Left kidney (tissue), 2 donors: ENCODE results near the gene PLEKHG2. TPM values are rescaled to one million over a fixed set of nuclear protein-coding genes. Genes with fewer than 3 reads are reported as not detected.

Source experiments
- DNase-seq: peaks from one replicate; pipeline ENCODE4 v3.0.0-alpha.2; 2013
- polyA plus RNA-seq: library from polyadenylated mRNA; unstranded; fragments of 120-200 nt; gene quantifications from one replicate; pipeline ENCODE4 v1.2.1, GENCODE V29; 2013; ENCODE audit not compliant: insufficient read length

The PLEKHG2 gene
- polyA plus RNA-seq, 1 donor, result 118 TPM

DNA sequence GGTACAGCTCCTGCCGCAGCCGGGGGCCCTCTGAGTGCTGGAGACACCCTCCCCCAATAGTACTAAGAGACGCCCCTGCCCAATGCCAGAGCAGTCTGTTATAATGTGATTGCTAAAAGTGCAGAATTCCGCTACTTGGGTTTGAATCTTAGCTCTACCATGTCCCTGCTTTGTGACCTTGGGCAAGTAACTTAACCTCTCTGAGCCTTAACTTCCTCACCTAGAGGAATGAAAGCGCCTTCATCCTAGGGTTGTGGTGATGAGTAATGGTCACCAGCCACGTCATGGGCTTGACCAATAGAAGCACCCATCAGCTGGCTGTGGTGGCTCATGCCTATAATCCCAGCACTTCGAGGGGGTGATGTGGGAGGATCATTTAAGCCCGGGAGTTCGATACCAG lies 6.5 kb downstream of the PLEKHG2 start:
- DNase-seq, result no peak

DNA sequence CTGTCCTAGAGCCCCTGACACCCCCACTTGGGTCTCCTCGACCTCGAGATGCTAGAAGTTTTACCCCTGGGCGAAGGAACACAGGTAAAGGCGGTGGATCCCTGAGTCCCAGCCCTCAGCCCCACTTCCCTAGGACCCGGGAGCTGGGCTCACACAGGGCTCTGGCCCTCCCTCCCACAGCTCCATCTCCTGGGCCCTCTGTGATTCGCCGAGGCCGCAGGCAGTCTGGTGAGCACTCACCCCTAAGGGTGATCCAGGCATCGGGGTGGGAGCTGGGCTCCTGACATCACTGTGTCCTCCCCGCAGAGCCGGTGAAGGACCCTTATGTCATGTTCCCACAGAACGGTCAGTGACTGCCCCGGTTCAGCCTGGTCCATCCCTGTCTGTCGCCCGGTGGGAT lies 8.3 kb downstream of the PLEKHG2 start:
- no peak for DNase-seq

- no peak for DNase-seq
These were observed 9.6 kb downstream of the PLEKHG2 start for GRCh38 chr19:39422020-39422419.

DNA sequence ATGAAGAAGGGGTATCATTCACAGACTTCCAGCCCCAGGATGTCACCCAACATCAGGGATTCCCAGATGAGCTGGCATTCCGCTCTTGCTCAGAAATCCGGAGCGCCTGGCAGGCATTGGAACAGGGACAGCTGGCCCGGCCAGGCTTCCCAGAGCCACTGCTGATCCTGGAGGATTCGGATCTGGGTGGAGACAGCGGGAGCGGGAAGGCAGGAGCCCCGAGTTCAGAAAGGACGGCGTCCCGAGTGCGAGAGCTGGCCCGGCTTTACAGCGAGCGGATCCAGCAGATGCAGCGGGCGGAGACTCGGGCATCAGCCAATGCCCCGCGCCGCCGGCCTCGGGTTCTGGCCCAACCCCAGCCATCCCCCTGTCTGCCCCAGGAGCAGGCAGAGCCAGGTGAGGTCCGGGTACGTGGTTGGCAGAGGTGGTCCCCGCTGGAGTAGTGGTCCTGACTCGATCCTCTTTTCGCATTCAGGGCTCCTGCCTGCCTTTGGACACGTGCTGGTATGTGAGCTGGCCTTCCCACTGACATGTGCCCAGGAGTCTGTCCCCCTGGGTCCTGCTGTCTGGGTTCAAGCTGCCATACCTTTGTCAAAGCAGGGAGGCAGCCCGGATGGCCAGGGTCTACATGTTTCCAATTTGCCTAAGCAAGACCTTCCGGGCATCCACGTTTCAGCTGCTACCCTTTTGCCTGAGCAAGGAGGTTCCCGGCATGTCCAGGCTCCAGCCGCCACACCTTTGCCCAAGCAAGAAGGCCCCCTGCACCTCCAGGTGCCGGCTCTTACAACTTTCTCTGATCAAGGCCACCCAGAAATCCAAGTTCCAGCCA lies 11.0 kb downstream of the PLEKHG2 start:
- DNase-seq, result no peak

DNA sequence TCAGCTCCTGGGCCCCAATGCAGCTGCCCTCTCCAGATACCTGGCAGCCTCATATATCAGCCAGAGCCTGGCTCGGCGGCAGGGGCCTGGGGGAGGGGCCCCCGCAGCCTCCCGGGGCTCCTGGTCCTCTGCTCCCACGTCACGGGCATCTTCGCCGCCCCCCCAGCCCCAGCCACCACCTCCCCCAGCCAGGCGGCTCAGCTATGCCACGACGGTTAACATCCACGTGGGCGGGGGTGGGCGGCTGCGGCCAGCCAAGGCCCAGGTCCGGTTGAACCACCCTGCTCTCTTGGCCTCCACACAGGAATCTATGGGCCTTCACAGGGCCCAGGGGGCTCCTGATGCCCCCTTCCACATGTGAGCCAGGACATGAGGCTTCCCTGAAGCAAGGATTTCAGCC lies 12.5 kb downstream of the PLEKHG2 start:
- no peak for DNase-seq

- no peak for DNase-seq
These were observed 13.3 kb downstream of the PLEKHG2 start for GRCh38 chr19:39425744-39426143.

GRCh38 chr19:39426170-39426569 lies 13.7 kb downstream of the PLEKHG2 start:
- DNase-seq, result no peak

- DNase-seq, result no peak
These were observed 15.2 kb downstream of the PLEKHG2 start for GRCh38 chr19:39427707-39428106.

DNA sequence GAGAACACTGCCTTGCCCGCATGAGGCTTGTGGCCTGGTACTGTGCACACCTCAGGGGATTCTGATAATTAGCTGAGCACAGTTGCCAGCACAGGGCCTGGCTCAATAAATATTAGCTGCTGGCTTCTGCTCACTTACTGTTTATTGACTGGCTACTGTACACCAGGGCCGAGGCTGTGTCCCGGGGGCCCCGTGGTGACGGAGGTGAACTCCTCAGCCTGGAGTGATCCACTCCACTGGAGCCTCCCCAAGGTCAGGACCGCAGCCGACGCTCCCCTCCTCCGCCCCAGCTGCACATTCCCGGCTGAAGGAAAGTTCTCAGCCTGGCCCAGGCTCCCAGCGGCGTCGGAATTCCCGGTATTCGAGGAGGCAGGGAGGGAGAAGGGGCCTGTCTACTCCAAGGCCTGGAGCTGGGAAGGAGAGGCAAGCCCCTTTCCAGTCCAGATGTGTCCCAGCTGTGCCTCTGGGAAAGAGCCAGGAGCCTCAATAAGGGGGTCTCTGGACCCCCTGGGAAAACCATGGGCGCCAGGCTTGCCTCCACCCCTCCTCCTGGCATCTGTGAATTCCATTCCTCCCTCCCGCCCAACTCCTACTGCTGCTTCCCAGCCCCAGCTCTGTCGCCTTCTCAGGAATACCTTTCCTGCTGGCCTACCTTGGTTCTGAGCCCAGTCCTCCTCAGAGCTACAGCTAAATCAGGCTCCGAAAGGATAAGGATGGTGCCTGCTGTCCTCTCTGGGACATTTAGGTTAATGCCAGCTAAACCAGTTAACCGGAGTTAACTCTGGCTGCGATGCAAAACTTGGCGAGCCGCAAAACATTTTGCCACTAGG lies 16.0 kb downstream of the PLEKHG2 start:
- peak; percentile 87 for DNase-seq

DNA sequence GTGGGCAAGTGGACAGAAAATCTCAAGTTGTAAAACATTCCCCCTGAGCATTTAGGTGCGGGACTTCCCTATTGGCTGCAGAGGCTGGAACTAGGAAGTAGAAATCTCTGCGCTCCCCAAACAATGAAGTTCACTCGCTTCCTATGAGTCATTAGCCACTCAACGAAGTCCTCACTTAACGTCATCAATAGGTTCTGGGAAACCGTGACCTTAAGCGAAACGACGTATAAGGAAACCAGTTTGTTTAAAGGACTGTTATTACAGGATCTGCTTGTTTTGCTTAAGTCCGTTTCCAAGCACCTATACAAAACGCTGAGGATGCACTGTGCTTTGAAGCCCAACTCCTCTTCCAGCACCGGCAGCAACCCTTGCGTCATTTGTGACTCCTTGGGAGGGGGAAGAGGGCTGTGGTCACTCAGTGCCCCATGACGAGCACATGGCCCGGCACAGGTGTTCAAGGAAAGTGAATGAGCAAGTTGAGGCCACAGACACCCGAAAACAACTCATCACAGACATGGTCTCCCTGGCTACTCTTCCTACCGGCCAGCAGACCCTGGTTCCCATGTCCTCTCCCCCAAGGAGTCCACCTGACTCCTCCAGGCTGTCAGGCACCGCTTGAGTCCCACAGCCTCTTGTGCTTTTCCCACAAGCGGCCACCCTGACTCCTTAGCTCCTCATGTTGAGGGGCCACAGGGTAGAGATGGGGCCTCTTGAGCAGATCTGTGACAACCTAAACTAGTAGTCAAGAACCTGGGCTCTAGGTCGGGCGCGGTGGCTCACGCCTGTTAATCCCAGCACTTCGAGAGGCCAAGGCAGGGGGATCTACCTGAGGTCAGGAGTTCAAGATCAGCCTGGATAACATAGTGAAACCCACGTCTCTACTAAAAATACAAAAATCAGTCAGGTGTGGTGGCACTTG lies 18.5 kb downstream of the PLEKHG2 start:
- DNase-seq, result no peak

DNA sequence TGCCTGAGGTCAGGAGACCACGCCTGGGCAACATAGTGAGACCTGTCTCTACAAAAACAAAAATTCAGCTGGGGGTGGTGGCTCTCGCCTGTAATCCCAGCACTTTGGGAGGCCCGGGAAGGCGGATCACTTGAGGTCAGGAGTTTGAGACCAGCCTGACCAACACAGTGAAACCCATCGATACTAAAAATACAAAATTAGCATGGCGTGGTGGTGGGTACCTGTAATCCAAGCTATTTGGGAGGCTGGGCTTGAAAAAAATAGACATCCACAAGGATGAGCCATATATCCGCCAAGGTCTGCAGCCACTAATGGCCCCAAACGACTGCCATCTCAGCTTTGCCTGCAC lies 20.2 kb downstream of the PLEKHG2 start:
- DNase-seq, result no peak

DNA sequence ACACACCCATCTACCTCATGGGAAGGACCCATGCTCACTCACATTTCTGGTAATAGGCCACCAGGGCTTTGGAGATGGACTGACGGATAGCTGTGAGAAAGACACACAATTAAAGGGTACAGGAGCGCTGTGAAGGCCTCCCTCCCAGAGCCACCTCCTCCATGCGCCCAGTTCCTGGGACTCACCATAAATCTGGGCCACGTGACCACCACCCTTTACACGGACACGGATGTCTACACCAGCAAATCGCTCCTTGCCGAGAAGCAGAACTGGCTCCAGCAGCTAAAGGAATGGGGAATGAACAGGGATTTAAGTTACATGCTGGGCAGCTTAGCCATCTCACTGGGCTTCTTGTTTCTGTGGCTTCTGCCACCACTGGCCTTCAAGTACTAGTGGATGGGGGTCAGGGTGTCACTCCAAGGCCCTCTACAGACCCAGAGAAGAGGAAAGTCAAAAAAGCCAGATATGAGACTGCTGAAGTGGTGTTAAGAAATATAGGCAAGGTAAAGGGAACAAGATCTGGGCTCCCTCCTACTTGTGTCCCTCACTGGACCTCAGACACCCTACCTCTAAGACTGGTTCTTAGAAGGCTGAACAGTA lies 21.1 kb downstream of the PLEKHG2 start:
- no peak for DNase-seq

DNA sequence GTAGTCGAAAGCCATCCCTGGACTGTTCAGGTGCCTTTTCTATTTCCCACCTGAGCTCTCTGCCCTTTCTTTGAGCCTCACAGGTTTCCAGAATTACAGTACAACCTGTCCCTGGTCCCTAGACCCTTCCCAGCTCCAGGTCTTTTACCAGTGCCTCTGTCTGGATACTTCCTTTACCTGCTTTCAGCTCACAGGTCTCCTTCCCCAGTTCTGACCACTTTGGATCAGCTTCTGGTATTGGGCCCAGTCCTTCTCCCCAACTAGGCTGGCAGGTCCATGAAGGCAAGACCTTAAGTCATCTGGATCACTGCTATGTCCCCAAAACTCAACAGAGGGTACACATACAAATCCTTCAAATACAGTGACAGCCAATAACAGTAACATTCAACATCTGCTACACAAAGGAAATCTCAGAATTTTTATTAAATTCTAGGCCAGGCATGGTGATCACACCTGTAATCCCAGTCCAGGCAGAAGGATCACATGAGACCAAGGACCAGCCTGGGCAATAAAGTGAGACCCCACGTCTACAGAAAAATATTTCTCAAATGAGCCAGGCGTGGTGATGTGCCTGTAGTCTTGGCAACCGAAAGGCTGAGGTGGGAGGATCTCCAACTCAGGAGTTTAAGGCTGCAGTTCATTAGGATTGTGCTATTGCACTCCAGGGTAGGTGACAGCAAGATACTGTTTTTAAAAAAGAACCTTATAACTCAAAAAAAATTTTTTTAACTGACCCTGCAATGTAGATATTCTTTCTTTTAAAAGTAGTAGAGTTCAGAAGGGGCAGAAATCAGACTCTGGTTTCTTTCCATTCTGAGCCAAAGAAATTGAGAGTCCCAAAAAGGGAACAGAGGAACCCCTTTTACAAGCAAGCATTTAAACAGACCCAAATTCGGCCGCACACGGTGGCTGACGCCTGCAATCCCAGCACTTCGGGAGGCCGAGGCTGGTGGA lies 21.9 kb downstream of the PLEKHG2 start:
- DNase-seq, result no peak

DNA sequence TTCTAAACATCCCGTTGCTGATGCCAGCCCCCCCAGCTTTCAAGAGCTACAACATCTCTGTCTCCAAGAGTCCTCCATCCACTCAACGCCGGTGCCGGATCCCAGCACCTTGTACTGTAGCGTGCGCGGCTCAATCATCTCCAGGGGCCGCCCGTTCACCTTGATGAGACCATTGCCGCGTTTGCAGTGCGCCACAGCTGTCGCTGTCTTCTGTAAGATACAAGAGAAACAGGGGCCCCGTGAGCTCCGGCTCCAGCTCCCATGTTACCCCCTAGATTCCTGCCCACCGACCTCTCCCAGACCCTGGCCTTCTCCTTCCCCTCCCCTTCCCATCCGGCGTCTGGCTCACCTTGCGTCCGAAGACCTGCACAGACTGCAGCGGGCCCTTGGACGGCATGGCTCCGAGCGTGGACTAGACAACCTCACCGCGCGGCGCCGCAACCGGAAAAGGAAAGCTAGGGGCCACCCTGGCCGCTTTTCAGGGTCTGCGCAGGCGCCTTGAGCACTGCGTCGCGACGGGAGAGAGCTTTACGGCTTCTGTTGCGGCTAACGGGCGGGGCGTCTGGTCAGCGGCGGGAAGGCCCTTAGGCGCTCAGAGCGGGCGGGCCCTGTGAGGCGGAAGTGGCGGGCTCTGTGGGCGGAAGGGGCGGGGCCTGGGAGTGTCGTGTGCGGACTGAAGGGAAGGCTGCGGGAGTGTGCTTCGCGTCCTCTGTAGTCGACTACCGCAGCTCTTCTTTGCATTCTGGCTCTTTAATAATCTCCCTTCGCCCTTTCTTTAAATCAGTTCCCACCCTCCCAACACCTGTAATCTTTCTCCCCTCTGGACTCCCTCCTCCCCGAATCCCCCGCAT lies 23.3 kb downstream of the PLEKHG2 start, which contains the start of gene RPS16:
Gene RPS16 (minus strand): TSS at position 451 of the 851 bp plus-strand sequence. CDS start 54 bp downstream, at position 397.
- DNase-seq, result peak; percentile 98

DNA sequence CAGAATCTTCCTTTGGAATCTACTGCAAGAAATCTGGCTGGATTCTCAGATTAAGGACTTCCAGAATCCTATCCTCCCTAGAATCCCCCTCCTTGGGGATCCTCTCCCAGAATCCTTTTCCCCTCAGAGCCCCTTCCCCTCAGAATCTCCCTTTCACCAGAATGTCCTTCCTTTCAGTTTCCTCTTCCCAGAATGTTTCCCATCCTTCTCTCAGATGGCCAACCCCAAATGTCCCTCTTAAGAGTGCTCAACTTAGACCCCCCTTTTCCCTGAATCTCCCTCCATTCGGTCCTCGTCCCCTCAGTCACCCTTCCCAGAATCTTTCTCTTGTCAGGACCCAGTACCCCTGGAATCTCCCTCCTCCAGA lies 23.9 kb downstream of the PLEKHG2 start:
- no peak for DNase-seq

GRCh38 chr19:39438270-39438934 lies 25.9 kb downstream of the PLEKHG2 start:
- no peak for DNase-seq

GRCh38 chr19:39444598-39445195 lies 32.2 kb downstream of the PLEKHG2 start:
- DNase-seq, result no peak
